T1000 (cell line): ENCODE data around the gene TCF7L2.
"Not testable (repeated sequence)": the region's sequence is repeated elsewhere in the genome, so short reads cannot be mapped to it uniquely, and the experiment has no call there.

Experiments used
- DNase-seq: peaks from one replicate; lab custom pipeline; 2025; ENCODE audit warnings: mixed read lengths; lab: John Stamatoyannopoulos, UW

The TCF7L2 gene

DNA sequence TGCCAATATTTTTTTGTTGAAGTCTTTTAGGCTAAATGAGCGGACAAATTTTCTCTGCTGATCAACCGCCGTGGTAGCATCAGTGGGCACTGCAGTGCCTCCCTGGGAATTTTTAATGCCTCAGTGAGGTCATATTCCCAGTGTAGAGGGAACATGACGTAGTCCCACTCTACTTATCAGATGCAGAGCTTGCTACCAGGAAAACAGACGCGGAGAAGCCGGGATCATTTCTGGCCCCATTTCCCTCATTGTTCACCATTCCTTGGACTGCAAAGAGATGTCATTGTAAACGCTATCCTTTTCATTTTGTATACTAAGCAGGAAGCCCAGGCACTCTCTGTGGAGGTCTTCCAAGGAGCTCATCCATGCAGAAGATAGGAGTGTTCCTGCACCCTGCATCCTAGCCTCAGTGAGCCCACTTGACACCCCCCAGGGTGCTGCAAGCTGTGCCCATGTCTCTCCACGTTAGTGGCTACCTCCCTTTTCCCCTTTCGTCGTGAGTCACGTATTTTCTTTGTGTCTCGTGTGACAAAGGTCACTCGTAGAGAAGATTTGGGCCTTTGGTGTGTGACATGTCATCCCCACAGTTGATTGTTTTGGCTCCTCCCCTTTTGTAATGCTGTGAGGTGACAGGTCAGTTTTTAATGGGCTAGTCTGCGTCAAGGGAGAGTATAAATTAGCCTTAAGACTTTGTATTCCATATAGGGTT is 145.5 kb downstream of the TCF7L2 start:
- DNase-seq: no peak

GRCh38 chr10:113096128-113096996 is 146.3 kb downstream of the TCF7L2 start:
- DNase-seq: no peak

DNA sequence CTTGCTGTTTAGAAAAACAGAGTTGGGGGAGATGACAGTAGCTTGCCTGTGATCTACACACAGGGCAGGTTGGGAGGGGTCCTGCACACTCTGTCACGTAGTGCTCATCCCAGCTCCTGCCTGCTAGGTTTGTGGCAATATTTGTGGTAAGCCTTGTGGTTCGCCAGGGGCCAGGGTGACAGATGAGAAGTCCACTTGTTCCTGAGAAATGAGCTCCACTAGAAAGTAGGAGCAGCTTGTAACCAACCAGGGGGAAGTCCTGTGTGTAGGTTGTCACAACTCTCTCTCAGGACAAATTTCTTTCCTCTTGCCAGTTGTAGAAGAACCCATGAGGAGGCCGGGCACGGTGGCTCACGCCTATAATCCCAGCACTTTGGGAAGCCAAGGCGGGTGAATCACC is 147.0 kb downstream of the TCF7L2 start:
- no peak for DNase-seq

DNA sequence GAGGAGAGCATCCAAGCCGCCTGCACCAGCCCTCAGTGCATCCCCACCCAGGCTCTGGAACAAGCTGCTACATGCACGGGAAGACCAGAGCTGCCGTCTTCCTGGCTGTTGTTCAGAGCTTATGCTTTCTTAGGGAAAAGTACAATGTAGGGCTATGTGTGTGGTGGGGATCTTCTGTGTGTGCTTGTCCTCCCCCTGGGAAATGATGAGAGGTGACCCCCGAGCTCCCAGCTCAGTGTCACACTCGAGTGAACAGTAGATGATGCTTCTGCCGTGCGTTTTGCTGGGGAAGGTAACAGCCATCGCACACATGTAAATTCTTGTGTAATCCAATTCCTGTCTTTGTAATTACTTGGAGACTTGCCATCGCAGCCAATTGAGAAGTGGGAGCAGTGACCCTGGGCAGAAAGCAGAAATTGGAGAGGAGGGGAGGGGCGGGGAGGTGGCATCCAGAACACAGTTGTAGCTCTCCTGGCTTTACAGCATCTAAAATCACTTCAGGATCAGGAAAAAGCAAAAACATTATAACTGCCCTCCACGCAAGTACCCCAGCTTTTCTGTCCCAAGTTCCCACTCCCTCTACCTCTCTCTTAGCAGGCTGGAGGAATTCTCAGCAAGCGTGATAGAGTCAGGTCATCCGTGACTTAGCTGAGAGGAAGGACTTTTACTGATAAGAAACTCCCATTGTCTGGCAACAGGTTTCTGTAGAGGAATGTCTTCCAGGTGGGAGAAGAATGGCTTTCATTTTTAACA is 149.6 kb downstream of the TCF7L2 start:
- DNase-seq: no peak

- no peak for DNase-seq
Observed at GRCh38 chr10:113100281-113100680, 150.2 kb downstream of the TCF7L2 start.

DNA sequence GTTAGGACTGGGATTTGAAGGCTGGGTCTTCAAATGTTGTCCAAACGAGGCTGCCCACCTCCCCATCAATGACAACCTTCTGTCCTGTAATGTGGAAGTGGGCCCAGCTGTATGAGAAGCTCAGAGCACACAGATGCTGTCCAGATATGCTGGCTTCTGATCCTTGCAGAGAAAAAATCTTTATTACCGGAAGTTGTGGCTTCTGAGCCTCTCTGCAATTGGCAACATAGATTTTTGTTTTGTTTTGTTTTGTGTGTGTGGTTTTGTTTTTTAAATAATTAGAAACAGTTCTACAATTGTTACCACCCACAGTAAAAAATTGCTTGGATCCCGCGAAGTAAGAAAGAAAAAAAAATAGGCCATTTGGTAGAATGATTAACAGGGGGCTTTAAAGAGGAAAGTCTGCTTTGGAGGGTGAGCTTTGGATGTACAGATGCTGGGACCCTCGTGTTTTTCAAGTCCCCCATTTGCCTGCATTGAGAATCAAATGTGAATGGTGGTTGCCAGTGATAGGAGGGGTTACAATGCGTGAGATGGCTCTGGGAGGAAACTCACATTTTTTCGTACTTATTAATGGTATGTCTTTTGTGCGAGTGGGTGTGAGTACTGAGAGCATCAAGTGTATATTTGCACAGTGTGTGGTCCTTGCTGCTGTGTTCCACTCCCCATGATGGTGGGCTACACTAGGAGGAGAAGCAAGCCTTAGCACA is 153.2 kb downstream of the TCF7L2 start:
- no peak for DNase-seq

DNA sequence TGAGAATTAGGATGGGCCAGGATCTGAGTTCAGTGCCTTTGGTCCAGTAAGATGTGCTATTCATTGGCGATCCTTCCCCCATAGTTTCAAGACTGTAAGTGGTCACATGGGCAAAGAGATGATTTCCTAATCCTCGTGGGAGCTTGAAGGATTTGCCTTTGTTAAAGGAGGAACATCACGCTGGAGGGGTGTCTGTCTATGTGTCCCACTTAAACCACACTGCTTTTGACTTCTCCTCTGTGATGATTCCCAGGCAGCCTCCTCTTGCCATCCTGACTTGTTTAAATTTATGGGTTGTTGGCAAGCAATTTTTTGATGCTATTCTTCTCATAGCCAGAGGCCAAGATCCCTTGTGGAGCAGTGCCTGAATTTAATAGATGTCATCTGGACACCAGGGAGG is 154.0 kb downstream of the TCF7L2 start:
- no peak for DNase-seq

DNA sequence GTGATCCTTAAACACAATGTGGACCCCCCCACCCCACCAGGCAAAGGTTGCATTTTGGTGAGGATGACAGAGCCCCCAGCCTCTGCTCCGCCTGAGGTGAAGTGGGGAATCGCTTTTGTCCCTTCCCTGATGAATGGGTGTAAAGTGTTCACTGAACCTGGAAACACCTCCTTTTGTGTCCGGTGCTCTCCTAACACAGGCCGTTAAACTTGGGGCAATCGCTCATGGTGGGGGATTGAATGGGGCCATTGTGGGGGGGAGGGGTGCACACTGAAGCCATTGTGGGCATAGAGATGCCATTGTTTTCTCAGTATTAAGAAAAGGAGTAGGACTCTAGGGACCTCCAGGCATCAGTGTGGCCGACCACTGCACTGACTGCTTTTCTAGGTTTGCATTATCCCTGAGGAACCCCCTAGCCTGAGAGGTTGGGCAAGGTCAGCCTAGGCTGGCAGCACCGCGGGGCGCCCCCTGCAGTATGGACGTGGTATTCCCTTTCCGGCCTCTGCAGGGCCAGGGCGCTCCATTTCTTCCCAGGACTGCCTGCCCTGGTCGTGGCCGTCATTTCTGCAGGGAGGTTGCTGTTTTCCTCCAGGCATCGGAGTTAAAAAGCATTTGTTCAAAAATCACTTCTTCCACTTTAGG is 158.3 kb downstream of the TCF7L2 start:
- DNase-seq: no peak

DNA sequence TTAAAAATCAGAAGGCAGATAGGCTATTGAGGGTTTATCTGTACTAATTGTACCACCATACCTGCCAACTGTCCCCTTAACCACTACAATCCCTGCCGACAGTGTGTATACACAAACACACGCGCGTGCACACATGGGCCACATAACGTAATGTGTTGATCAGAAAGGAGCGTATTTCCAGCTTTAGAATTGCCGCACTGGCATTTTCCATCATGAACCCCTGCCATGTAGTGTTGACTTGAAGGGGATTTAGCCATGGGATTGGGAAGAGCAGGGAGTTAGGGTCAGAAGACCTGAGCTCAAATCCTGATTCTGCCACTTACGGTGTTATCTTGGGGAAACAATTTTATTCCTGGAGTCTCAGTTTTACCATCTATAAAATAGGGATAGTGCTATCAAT is 158.9 kb downstream of the TCF7L2 start:
- DNase-seq: no peak

GRCh38 chr10:113109482-113109881 is 159.4 kb downstream of the TCF7L2 start:
- not testable (repeated sequence) for DNase-seq

DNA sequence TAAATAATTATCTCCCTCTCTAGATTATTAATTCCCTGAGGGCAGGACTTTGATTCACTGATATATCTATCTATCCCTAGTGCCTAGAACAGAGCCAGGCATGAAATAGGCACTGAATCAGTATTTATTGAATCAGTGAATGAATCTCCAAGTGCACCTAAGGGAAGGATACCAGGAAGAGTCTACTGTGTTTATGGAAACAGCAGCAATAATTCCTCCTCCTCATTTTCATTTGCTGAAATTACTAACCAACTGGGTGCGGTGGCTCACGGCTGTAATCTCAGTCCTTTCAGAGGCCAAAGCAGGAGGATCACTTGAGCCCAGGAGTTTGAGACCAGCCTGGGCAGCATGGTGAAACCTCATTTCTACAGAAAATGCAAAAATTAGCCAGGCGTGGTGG is 161.2 kb downstream of the TCF7L2 start:
- DNase-seq: no peak

- DNase-seq: no peak
Observed at GRCh38 chr10:113111900-113112853, 162.1 kb downstream of the TCF7L2 start.

DNA sequence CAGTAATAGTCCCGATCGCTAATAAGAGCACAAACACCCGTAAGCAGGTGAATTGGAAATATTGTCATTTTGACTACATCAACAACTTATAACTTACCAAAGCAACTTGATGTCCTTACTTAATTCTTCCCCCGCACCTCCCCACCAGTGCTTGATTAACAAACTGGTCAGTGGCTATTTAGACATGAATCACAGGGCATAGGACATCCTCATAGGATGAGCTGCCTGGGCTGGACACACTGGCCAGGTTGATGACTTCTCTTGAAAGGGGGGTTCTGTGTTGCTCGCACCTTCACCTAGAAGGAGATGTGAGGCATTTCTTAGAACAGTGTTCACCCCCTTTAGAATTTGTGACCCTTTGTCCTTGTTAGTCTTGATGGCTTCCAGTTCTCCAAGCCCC is 163.2 kb downstream of the TCF7L2 start:
- DNase-seq: no peak

DNA sequence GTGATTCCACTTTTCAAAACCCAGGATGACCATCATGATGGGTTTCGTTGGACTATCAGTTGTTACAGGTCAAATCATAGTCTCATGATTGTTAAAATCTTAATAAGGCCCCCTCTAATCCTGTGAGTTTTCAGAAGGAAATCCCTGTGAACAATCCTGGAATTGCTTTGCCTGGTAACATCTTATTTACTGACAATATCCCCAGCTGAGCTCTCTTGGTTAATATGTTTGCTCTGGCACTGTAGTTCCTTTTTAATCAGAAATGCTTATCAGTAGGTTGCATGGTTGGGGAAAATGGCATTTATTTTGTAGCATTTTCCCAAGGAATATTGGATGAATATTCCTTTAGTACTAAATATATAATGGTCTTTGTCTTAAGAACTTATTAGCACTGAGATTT is 163.9 kb downstream of the TCF7L2 start:
- no peak for DNase-seq

DNA sequence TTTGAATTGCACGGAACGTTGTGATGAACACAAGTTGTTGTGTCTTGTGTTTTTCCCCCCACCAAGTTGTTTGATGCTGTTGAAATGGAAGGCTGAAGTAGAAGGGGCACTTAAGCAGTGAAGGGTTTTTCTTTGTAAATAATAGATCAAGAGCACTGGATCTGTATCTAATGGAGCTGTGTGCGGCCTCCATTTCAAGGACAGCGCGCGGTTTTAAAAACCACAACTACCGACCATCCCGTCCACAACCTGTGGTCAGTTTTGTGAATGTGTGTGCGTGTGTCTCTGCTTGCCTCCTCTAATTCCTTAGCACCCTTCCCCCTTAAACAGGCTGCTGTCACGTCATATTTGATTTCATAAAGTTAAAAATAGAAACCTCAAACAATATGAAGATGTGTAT is 165.5 kb downstream of the TCF7L2 start:
- no peak for DNase-seq

DNA sequence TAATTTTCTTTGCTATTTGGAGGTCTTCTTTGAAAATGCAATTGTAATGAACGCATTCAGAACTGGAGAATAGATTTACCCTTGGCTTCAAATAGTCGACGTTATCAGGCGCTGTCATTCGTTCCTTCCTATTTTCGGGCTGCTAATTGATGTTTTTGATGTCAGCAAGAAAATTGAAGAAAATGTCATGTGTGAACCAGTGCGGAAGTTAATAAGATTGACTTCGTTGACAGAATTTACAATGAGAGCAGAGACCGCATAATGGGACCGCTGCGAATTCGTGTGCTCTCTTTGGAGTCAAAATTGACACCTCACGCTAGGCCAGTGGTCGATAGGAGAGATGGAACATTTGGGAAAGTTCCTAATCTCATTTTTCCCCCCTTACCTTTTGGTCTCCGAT is 168.8 kb downstream of the TCF7L2 start:
- no peak for DNase-seq

- no peak for DNase-seq
Observed at GRCh38 chr10:113119801-113120200, 169.8 kb downstream of the TCF7L2 start.

- DNase-seq: no peak
Observed at GRCh38 chr10:113121153-113121552, 171.1 kb downstream of the TCF7L2 start.

- DNase-seq: no peak
Observed at GRCh38 chr10:113122947-113123346, 172.9 kb downstream of the TCF7L2 start.

DNA sequence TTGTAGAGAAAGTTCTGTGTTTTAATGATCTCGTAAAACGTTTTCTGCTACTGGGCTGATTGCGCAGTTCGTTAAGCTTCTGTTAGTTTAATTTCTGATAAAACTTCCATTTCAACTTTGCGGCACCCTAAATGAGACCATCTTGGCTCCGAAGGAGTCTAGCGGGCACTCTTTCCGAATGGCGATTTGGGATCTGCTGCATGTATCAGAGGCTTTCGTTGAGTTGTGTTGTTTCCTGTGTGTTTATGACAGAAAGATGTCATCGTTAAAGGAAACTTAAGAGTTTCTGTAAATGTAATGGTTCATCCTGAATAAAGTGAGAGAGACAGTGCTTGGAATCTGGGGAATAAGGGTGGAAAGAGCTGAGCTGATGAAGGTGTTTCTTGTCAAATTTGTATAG is 174.7 kb downstream of the TCF7L2 start:
- no peak for DNase-seq
